Colonic mucosa (tissue), 4 donors: ENCODE data around the gene ASB18. TPM values are rescaled to one million over a fixed set of nuclear protein-coding genes. Genes with fewer than 3 reads are reported as not detected.

Source experiments
- DNase-seq: peaks from one replicate; pipeline ENCODE4 v3.0.0-alpha.2; 2020
- H3K27ac ChIP-seq: fragments of 200-600 bp; one replicate; pipeline ENCODE4 v1.8.0; 2021
- H3K27me3 ChIP-seq: fragments of 200-600 bp; one replicate; pipeline ENCODE4 v1.8.0; 2021
- H3K36me3 ChIP-seq: fragments of 200-600 bp; one replicate; pipeline ENCODE4 v1.8.0; 2021
- H3K4me1 ChIP-seq: fragments of 200-600 bp; one replicate; pipeline ENCODE4 v1.8.0; 2021; ENCODE audit warnings: mild to moderate bottlenecking
- H3K4me3 ChIP-seq: fragments of 200-600 bp; one replicate; pipeline ENCODE4 v1.8.0; 2021
- H3K9ac ChIP-seq, 2 donors: one replicate each; pipeline ENCODE4 v1.7.0; 2013; ENCODE audit warnings: control low read depth in 2 of 2, low read depth in 2 of 2, low read length in 2 of 2
- H3K9me3 ChIP-seq: fragments of 200-600 bp; one replicate; pipeline ENCODE4 v1.8.0; 2021
- CTCF ChIP-seq: fragments of 200-600 bp; IDR thresholded peaks from one replicate; pipeline ENCODE4 v1.8.0; 2022; ENCODE audit warnings: antibody characterized with exemption, mild to moderate bottlenecking
- intact Hi-C: fragments of 100-400 bp; cut with DNase I; formaldehyde crosslinking; loops from one replicate; pipeline ENCODE4 v1.14.1; 2022
- total RNA-seq, 2 donors: library from RNA; stranded (reverse); fragmentation: NEBNext Ultra II Directional in 1 of 2; extraction: Animal tissue kit (Norgen Biotek cat#: 25700) in 1 of 2; gene quantifications; one replicate each; pipeline ENCODE4 v1.2.1, GENCODE V29; 2021
- donor health status: healthy.
- donor health status: DM: no; HTN: no; CAD: no.
- donor health status: DM: no; HTN: no; CAD: no.

The ASB18 gene
- total RNA-seq, 2 donors from 2014 or later = not detected

- Histone ChIP-seq H3K36me3 (no peaks in the 10 kb centered on the region), H3K27me3 (no peaks in the 10 kb centered on the region), H3K4me3 (no peak overlapping the region), H3K9me3 (no peaks in the 10 kb centered on the region), H3K9ac (no peak overlapping the region), H3K27ac (no peak overlapping the region), H3K4me1 (no peaks in the 10 kb centered on the region)
- DNase-seq = no peak
- no peak for TF ChIP-seq CTCF
- intact Hi-C loops = no loop called here
Observed at GRCh38 chr2:236143811-236144210, 120.4 kb downstream of the ASB18 start.

Other genes with a start within 250 kb of the ASB18 start
- gene GBX2, start 96.0 kb downstream of the ASB18 start, total RNA-seq = not detected